IMR-90 (cell line): ENCODE results near the gene ANKRD18B. TPM values are rescaled to one million over a fixed set of nuclear protein-coding genes. Genes with fewer than 3 reads are reported as not detected.
"Not testable (repeated sequence)": the region's sequence is repeated elsewhere in the genome, so short reads cannot be mapped to it uniquely, and the experiment has no call there.

Experiments
- ATAC-seq: fragments of 200-7000 bp; cut with Tn5 transposase; 2 replicates; pipeline ENCODE4 v1.9.1; 2020; ENCODE audit warnings: low read depth, mild to moderate bottlenecking, moderate library complexity
- BruUV-seq: library from RNA; stranded (reverse); fragments of 400-500 nt; replicated peaks from 2 replicates; lab custom pipeline; 2021; lab: Mats Ljungman, UMichigan
- CTCF ChIA-PET: fragments of 300-600 bp; formaldehyde crosslinking; extraction: SDS; loops from one replicate; lab custom pipeline; 2021; ENCODE audit warnings: antibody characterized with exemption; lab: Yijun Ruan, JAX
- POLR2A ChIA-PET: fragments of 300-600 bp; sonication (Branson Sonifier 250); formaldehyde crosslinking; loops from one replicate; lab custom pipeline; 2022; ENCODE audit warnings: antibody characterized with exemption; ENCODE audit not compliant: unreplicated experiment; lab: Charles Lee
- DNase-seq: peaks from one replicate; pipeline ENCODE4 v3.0.0; 2013
- H2AFZ ChIP-seq: replicated peaks from 2 replicates; pipeline ENCODE3; 2013; ENCODE audit warnings: low read length, mild to moderate bottlenecking; ENCODE audit not compliant: poor library complexity
- H2AK5ac ChIP-seq: 2 replicates; pipeline ENCODE4 v1.6.1; 2013; ENCODE audit warnings: low read depth, low read length, inconsistent platforms
- H2AK9ac ChIP-seq: replicated peaks from 2 replicates; pipeline ENCODE3; 2013; ENCODE audit warnings: mild to moderate bottlenecking, low read depth, low read length, moderate library complexity; ENCODE audit not compliant: poor library complexity
- H2BK120ac ChIP-seq: 2 replicates; pipeline ENCODE4 v1.6.1; 2013; ENCODE audit warnings: low read depth, low read length, inconsistent platforms
- H2BK15ac ChIP-seq: 3 replicates; pipeline ENCODE4 v1.6.1; 2013; ENCODE audit warnings: low read depth, low read length, inconsistent platforms
- H2BK20ac ChIP-seq: 2 replicates; pipeline ENCODE4 v1.6.1; 2013; ENCODE audit warnings: low read depth, mild to moderate bottlenecking, inconsistent platforms, low read length, moderate library complexity
- H2BK5ac ChIP-seq: 2 replicates; pipeline ENCODE4 v1.6.1; 2013; ENCODE audit warnings: mild to moderate bottlenecking, low read depth, low read length, inconsistent platforms; ENCODE audit not compliant: poor library complexity, severe bottlenecking
- H3K14ac ChIP-seq: replicated peaks from 2 replicates; pipeline ENCODE4 v1.6.1; 2013; ENCODE audit warnings: low read depth, low read length, inconsistent platforms
- H3K18ac ChIP-seq: 2 replicates; pipeline ENCODE4 v1.6.1; 2013; ENCODE audit warnings: low read depth, low read length, control low read depth
- H3K23ac ChIP-seq: 2 replicates; pipeline ENCODE4 v1.6.1; 2013; ENCODE audit warnings: low read depth, low read length, inconsistent platforms
- H3K27ac ChIP-seq: 2 replicates; pipeline ENCODE4 v1.5.1; 2013; ENCODE audit warnings: mild to moderate bottlenecking, control low read depth, low read length; ENCODE audit not compliant: insufficient read depth
- H3K27me3 ChIP-seq: 2 replicates; pipeline ENCODE4 v1.6.1; 2013; ENCODE audit warnings: low read length; ENCODE audit not compliant: control insufficient read depth, insufficient read depth
- H3K36me3 ChIP-seq: 2 replicates; pipeline ENCODE4 v1.6.1; 2013; ENCODE audit warnings: low read length, mixed read lengths; ENCODE audit not compliant: control insufficient read depth, insufficient read depth
- H3K4ac ChIP-seq: 2 replicates; pipeline ENCODE4 v1.6.1; 2013; ENCODE audit warnings: low read depth, low read length, inconsistent platforms
- H3K4me1 ChIP-seq: 2 replicates; pipeline ENCODE4 v1.6.1; 2013; ENCODE audit warnings: low read length, mixed read lengths; ENCODE audit not compliant: control insufficient read depth, insufficient read depth
- H3K4me2 ChIP-seq: 2 replicates; pipeline ENCODE4 v1.6.1; 2013; ENCODE audit warnings: low read depth, mild to moderate bottlenecking, control low read depth, low read length, moderate library complexity
- H3K4me3 ChIP-seq: 2 replicates; pipeline ENCODE4 v1.5.1; 2013; ENCODE audit warnings: low read depth, mild to moderate bottlenecking, control low read depth, low read length, moderate library complexity; ENCODE audit not compliant: insufficient read depth
- H3K56ac ChIP-seq: 2 replicates; pipeline ENCODE4 v1.6.1; 2013; ENCODE audit warnings: low read length, inconsistent platforms; ENCODE audit not compliant: insufficient read depth; ENCODE audit errors: extremely low read depth
- H3K79me1 ChIP-seq, 2 experiments: 2 replicates each; pipeline ENCODE4 v1.6.1; 2013; ENCODE audit warnings: low read length in 2 of 2, inconsistent platforms in 1 of 2, low read depth in 1 of 2
- H3K9ac ChIP-seq: 2 replicates; pipeline ENCODE4 v1.6.1; 2013; ENCODE audit warnings: low read depth, low read length, control low read depth
- H3K9me1 ChIP-seq: 2 replicates; pipeline ENCODE4 v1.6.1; 2013; ENCODE audit warnings: low read length, inconsistent platforms; ENCODE audit not compliant: insufficient read depth
- H3K9me3 ChIP-seq: 2 replicates; pipeline ENCODE4 v1.6.1; 2013; ENCODE audit warnings: low read length; ENCODE audit not compliant: control insufficient read depth, insufficient read depth
- H4K20me1 ChIP-seq: 2 replicates; pipeline ENCODE4 v1.6.1; 2013; ENCODE audit warnings: low read length, inconsistent platforms; ENCODE audit not compliant: insufficient read depth
- H4K5ac ChIP-seq: 2 replicates; pipeline ENCODE4 v1.6.1; 2013; ENCODE audit warnings: mild to moderate bottlenecking, low read depth, low read length, control low read depth
- H4K8ac ChIP-seq, 2 experiments: 2 replicates each; pipeline ENCODE4 v1.6.1; 2013; ENCODE audit warnings: low read depth in 2 of 2, low read length in 2 of 2, control low read depth in 1 of 2, inconsistent platforms in 1 of 2
- H4K91ac ChIP-seq: 2 replicates; pipeline ENCODE4 v1.6.1; 2013; ENCODE audit warnings: low read depth, low read length, inconsistent platforms; ENCODE audit not compliant: insufficient read depth
- WGBS, 2 experiments: methylation state at CpG; one replicate each; pipeline versions ENCODE4 v1.1.5 to v1.1.7; 2013; ENCODE audit warnings: missing lambda C conversion rate in 2 of 2; ENCODE audit not compliant: insufficient read length in 1 of 2; ENCODE audit errors: extremely low coverage in 2 of 2; 5-methylcytosine and 5-hydroxymethylcytosine counted together
- dilution Hi-C: fragments of 300-500 bp; cut with HindIII; formaldehyde crosslinking; loops from one replicate; pipeline ENCODE4 v1.14.3; 2018; ENCODE audit warnings: low sequenced_read_pairs; ENCODE audit not compliant: unreplicated experiment
- in situ Hi-C: fragments of 300-500 bp; cut with MboI; formaldehyde crosslinking; loops from 3 replicates; pipeline ENCODE4 v1.14.3; 2019; ENCODE audit warnings: low sequenced_read_pairs, inconsistent platforms, mixed read lengths
- intact Hi-C: fragments of 100-400 bp; cut with micrococcal nuclease; formaldehyde crosslinking; loops from 2 replicates; pipeline ENCODE4 v1.10.0; 2022
- polyA plus RNA-seq, 3 experiments: library from polyadenylated mRNA; depleted of rRNA; stranded (reverse); fragments of >200 nt; gene quantifications; 2 replicates each; pipeline ENCODE4 v1.2.3, GENCODE V29; 2012; ENCODE audit warnings: low replicate concordance in 1 of 3
- total RNA-seq: library from RNA; depleted of rRNA; stranded (reverse); fragments of >200 nt; gene quantifications from 2 replicates; pipeline ENCODE4 v1.2.3, GENCODE V29; 2012

The ANKRD18B gene
- total and polyA plus RNA-seq, 2 of the 4 experiments (the other 2 are of a cell fraction) = 7.1 to 13.4 TPM

DNA sequence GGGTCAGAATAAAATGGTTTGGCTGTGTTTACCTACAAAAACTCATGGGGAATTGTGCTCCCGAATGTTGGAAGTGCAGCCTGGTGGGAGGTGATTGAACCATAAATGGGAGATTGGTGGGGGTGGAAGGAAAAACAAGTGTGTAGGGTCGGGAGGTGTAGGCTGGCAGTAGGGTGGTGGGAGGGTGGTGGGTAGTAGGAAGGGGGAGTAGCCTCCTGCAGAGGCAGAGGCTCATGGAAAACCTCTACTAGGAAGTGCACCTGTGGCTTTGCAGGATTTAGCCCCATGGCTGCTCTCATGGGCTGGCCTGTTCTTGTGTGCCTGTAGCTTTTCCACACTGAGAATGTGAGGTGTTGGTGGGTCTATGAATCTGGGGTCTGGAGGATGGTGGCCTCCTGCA, 63.7 kb downstream of the ANKRD18B start:
- WGBS, 2 experiments = no CpG with 5 or more reads among the region's 2 CpGs
- in situ Hi-C loops, H3K23ac ChIP-seq, H4K91ac ChIP-seq, H2BK15ac ChIP-seq, H3K27me3 ChIP-seq, BruUV-seq, H2AK5ac ChIP-seq, H4K5ac ChIP-seq, H3K36me3 ChIP-seq, H3K4ac ChIP-seq, POLR2A ChIA-PET, H3K4me2 ChIP-seq, ATAC-seq, H3K27ac ChIP-seq, H4K8ac ChIP-seq, H3K56ac ChIP-seq, H3K4me3 ChIP-seq, H4K20me1 ChIP-seq, intact Hi-C loops, H3K9ac ChIP-seq, H2BK5ac ChIP-seq, H2AFZ ChIP-seq, DNase-seq, H2BK120ac ChIP-seq, H3K4me1 ChIP-seq, H3K9me1 ChIP-seq, H2AK9ac ChIP-seq, H3K14ac ChIP-seq, dilution Hi-C loops, CTCF ChIA-PET, H3K79me1 ChIP-seq, H3K18ac ChIP-seq, H3K9me3 ChIP-seq, H2BK20ac ChIP-seq: not testable (repeated sequence)

DNA sequence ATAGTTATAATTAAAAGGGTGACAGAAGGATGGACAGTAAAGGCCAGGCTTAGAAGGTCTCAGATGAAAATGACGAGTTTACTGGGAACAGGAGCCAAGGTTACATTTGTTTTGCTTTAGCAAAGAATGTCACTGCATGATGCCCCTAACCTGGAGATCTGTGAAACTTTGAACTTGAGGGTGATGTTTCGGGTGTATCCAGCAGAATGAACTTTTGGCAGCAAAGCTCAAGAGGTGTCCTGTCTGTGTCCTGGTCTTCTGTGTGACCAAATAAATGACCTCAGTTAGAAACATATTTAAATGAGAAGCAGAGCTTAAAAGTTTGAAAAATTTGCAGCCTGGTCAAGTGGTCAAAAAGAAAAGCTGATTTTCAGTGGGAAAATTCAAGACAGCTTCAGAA, 64.8 kb downstream of the ANKRD18B start:
- in situ Hi-C loops, H3K4me3 ChIP-seq, H3K14ac ChIP-seq, H3K9me3 ChIP-seq, H4K20me1 ChIP-seq, H3K4me2 ChIP-seq, H3K23ac ChIP-seq, H2BK5ac ChIP-seq, BruUV-seq, POLR2A ChIA-PET, H3K36me3 ChIP-seq, H3K27ac ChIP-seq, H4K91ac ChIP-seq, H3K9ac ChIP-seq, intact Hi-C loops, H2AK9ac ChIP-seq, H3K79me1 ChIP-seq, H3K18ac ChIP-seq, H3K4ac ChIP-seq, H3K4me1 ChIP-seq, H2AK5ac ChIP-seq, H3K9me1 ChIP-seq, dilution Hi-C loops, H3K56ac ChIP-seq, H4K5ac ChIP-seq, CTCF ChIA-PET, DNase-seq, H2BK15ac ChIP-seq, ATAC-seq, H2BK120ac ChIP-seq, H3K27me3 ChIP-seq, H4K8ac ChIP-seq, H2BK20ac ChIP-seq, H2AFZ ChIP-seq: not testable (repeated sequence)
- WGBS, 2 experiments = no CpG with 5 or more reads among the region's 2 CpGs
